HEK293T (cell line): ENCODE results near the gene PHF23.

Experiments used
- CTCF ChIA-PET: fragments of 350-600 bp; formaldehyde crosslinking; extraction: SDS; loops from one replicate; lab custom pipeline; 2021; ENCODE audit warnings: antibody characterized with exemption, inconsistent platforms; lab: Yijun Ruan, JAX
- POLR2A ChIA-PET: fragments of 350-600 bp; formaldehyde crosslinking; extraction: SDS; loops from one replicate; lab custom pipeline; 2020; ENCODE audit warnings: antibody characterized with exemption, inconsistent platforms; lab: Yijun Ruan, JAX
- DNase-seq: peaks from one replicate; pipeline ENCODE4 v3.0.0; 2012; ENCODE audit warnings: mixed read lengths; ENCODE audit errors: extremely low spot score
- ARNT ChIP-seq: fragments of 450-650 bp; IDR thresholded peaks from 2 replicates; pipeline ENCODE4 v1.6.1; 2017; ENCODE audit warnings: mild to moderate bottlenecking
- BHLHE40 ChIP-seq: fragments of 450-650 bp; IDR thresholded peaks from 2 replicates; pipeline ENCODE4 v1.6.1; 2016; ENCODE audit warnings: mild to moderate bottlenecking, moderate library complexity, borderline replicate concordance
- CTBP1 ChIP-seq: fragments of 450-650 bp; IDR thresholded peaks from 2 replicates; pipeline ENCODE4 v1.6.1; 2016; ENCODE audit warnings: borderline replicate concordance
- ELF4 ChIP-seq: fragments of 450-650 bp; IDR thresholded peaks from 2 replicates; pipeline ENCODE4 v1.6.1; 2017; ENCODE audit warnings: antibody characterized with exemption
- FOXA1 ChIP-seq: fragments of 450-650 bp; IDR thresholded peaks from 2 replicates; pipeline ENCODE4 v1.6.1; 2016; ENCODE audit warnings: mild to moderate bottlenecking
- FOXK2 ChIP-seq: fragments of 450-650 bp; IDR thresholded peaks from 2 replicates; pipeline ENCODE4 v1.6.1; 2016; ENCODE audit warnings: mild to moderate bottlenecking
- FOXM1 ChIP-seq: fragments of 450-650 bp; IDR thresholded peaks from 2 replicates; pipeline ENCODE4 v1.6.1; 2017; ENCODE audit warnings: mild to moderate bottlenecking, borderline replicate concordance
- HDGF ChIP-seq: fragments of 450-650 bp; IDR thresholded peaks from 2 replicates; pipeline ENCODE4 v1.6.1; 2017; ENCODE audit warnings: antibody characterized with exemption, borderline replicate concordance
- L3MBTL2 ChIP-seq: fragments of 450-650 bp; conservative IDR thresholded peaks from 2 replicates; pipeline ENCODE4 v1.6.1; 2016; ENCODE audit warnings: mild to moderate bottlenecking
- LEF1 ChIP-seq: fragments of 450-650 bp; IDR thresholded peaks from 2 replicates; pipeline ENCODE4 v1.6.1; 2017; ENCODE audit warnings: mild to moderate bottlenecking, borderline replicate concordance
- NFRKB ChIP-seq: fragments of 450-650 bp; IDR thresholded peaks from 2 replicates; pipeline ENCODE4 v1.6.1; 2016; ENCODE audit warnings: mild to moderate bottlenecking, moderate library complexity
- PKNOX1 ChIP-seq: fragments of 450-650 bp; IDR thresholded peaks from 2 replicates; pipeline ENCODE4 v1.6.1; 2016
- SP1 ChIP-seq: fragments of 450-650 bp; IDR thresholded peaks from 2 replicates; pipeline ENCODE4 v1.6.1; 2017
- SUZ12 ChIP-seq: fragments of 450-650 bp; IDR thresholded peaks from 2 replicates; pipeline ENCODE4 v1.6.1; 2016; ENCODE audit warnings: mild to moderate bottlenecking
- TARDBP ChIP-seq: fragments of 450-650 bp; IDR thresholded peaks from 2 replicates; pipeline ENCODE4 v1.6.1; 2016
- ZNF384 ChIP-seq: fragments of 450-650 bp; IDR thresholded peaks from 2 replicates; pipeline ENCODE4 v1.6.1; 2016

The PHF23 gene

GRCh38 chr17:7254511-7254910 lies 15.3 kb upstream of the PHF23 start:
- CTCF ChIA-PET: no interaction called here
- TF ChIP-seq PKNOX1 (no peak), CTBP1 (no peak), ELF4 (no peak), TARDBP (no peak)
- DNase-seq: no peak
- POLR2A ChIA-PET: no interaction called here

GRCh38 chr17:7253082-7253481 lies 13.8 kb upstream of the PHF23 start:
- POLR2A ChIA-PET: no interaction called here
- no peak for DNase-seq
- TF ChIP-seq NFRKB (no peak), FOXK2 (no peak), ARNT (no peak), ELF4 (no peak), HDGF (no peak), TARDBP (no peak), SP1 (no peak), FOXM1 (no peak), ZNF384 (no peak), BHLHE40 (no peak), L3MBTL2 (no peak), FOXA1 (no peak), PKNOX1 (no peak), SUZ12 (no peak), CTBP1 (no peak), LEF1 (no peak)
- CTCF ChIA-PET: no interaction called here

GRCh38 chr17:7252176-7253043 lies 13.2 kb upstream of the PHF23 start, which contains the start of gene ELP5:
Gene ELP5, plus strand, starts transcription at chr17:7252215. Its CDS starts 336 bp downstream, at chr17:7252551.
- peak; percentile 90 for DNase-seq
- POLR2A ChIA-PET: interaction anchor here (1.0 to 4.3 kb wide), 3 partner anchors 12 to 38 kb away, joined by 3 to 52 read pairs (median 3); partner anchors contain the start of genes GABARAP and PHF23
- TF ChIP-seq LEF1 (no peak; the same call in 1 of the 2 replicates), L3MBTL2 (0 out of 2 replicates have a peak, but pooled peaks have one; percentile 20), FOXM1 (no peak), TARDBP (no peak), ARNT (no peak)
- CTCF ChIA-PET: no interaction called here

- peak; percentile 95 for DNase-seq
- ChIA-PET CTCF (interaction anchor here (0.6 to 1.7 kb wide), 3 partner anchors 11 to 30 kb away, joined by 3 read pairs; partner anchors contain the start of gene SLC2A4), POLR2A (interaction anchor here (1.0 to 4.3 kb wide), 3 partner anchors 11 to 37 kb away, joined by 3 to 52 read pairs (median 3); partner anchors contain the start of genes GABARAP and PHF23)
- TF ChIP-seq NFRKB (no peak), ELF4 (peak; percentile 63), FOXM1 (no peak), PKNOX1 (peak; percentile 51; the same call in 1 of the 2 replicates)
Observed at GRCh38 chr17:7251661-7252175, 12.5 kb upstream of the PHF23 start, which contains the start of gene CTDNEP1. Gene CTDNEP1, minus strand, starts transcription at chr17:7251734. Its CDS starts 438 bp downstream, at chr17:7251296.

DNA sequence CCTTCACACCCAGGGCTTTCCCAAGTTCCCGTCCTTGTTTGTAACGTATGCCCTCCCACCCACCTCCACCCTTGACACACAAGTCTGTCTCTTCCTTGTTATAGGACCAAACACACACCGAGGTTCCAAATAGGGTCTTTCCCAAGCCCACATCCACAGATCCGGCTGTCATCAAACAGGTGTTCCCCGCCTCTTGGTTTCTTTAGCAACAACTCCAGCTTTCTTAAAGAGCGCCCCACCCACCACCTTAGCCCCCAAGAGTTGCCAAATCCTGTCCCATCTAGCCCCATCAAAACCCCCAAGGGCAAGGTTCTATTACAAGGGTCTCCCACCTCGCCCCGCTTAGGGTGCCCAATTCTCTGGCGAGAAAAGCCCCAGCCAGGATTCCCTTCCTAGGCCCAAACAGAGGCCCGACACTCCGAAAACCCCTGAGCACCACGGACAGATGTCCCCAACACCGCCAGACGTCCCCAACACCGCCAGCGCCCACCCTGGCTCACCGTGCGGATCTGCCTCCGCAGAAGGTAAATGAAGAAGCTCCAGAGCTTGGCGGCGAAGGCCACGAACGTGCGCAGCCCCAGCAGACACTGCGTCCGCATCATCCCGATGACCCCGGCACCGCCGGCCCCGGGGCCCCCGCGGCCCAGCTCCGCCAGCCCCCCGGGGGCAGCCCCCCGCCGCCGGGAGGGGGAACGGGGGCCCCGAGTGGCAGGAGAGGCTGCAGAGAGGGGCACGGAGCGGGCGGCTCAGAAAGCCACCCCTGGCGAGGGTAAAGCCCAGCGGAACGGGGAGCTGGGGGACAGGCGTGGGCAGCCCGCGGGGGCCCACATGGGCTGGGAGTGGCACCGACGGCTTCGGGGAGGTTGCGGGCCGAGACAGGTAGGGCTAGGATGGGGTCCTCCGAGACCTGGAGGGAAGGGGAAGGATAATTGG lies 11.7 kb upstream of the PHF23 start:
- DNase-seq: no peak
- TF ChIP-seq PKNOX1 (no peak), FOXK2 (no peak), TARDBP (no peak), LEF1 (no peak), HDGF (no peak), ZNF384 (no peak)
- CTCF ChIA-PET: interaction anchor here (0.6 to 1.7 kb wide), 3 partner anchors 10 to 30 kb away, joined by 3 read pairs; partner anchors contain the start of gene SLC2A4
- POLR2A ChIA-PET: interaction anchor here (1.0 to 4.3 kb wide), 3 partner anchors 11 to 37 kb away, joined by 3 to 52 read pairs (median 3); partner anchors contain the start of genes GABARAP and PHF23
